KBM-7 (cell line): ENCODE results near the gene KLHL25.

ENCODE experiments used
- DNase-seq: peaks from one replicate; pipeline ENCODE4 v3.0.0-alpha.2; 2015
- in situ Hi-C: fragments of 300-500 bp; cut with MboI; formaldehyde crosslinking; loops from 2 replicates; pipeline ENCODE4 v1.14.3; 2020; ENCODE audit warnings: low sequenced_read_pairs, low pct_unique_long_range_greater_than_20kb, mixed read lengths

The KLHL25 gene

GRCh38 chr15:85730001-85730820, 64.5 kb downstream of the KLHL25 start:
- DNase-seq = peak; percentile 94
- in situ Hi-C loops = no loop called here

DNA sequence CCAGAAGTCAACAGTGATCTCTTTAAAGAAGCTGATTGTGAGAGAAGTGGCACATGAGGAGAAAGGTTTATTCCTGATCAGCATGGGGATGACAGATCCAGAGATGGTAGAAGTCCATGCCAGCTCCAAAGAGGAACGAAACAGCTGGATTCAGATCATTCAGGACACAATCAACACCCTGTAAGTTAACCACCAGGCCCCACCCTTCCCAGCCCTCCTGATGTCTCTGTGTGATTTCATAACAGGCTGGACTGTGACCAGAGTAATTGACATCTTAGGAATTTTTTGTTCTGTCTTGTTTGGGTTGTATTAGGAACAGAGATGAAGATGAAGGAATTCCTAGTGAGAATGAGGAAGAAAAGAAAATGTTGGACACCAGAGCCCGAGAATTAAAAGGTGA, 67.7 kb downstream of the KLHL25 start:
- in situ Hi-C loops = no loop called here
- no peak for DNase-seq

DNA sequence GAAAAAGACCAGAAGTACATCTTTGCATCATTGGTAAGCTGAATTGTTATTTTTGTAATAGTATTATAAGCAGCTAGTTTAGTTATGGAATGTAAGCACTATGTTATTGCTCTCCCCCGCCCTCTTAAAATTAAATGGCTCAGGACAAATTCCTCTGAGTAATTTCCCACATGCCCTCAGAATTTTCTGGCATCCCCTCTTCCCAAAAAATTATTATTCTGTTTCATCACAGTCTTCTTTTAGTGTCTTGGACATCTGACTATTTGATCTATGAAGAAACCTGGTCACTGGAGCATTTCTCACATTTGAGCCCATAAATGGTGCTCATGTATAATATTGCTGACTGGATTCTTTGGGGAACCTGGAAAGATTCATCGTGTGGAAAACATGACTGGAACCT, 68.3 kb downstream of the KLHL25 start:
- in situ Hi-C loops = no loop called here
- DNase-seq = no peak

- in situ Hi-C loops = no loop called here
- no peak for DNase-seq
These were observed 69.2 kb downstream of the KLHL25 start for GRCh38 chr15:85725564-85725963.

- no peak for DNase-seq
- in situ Hi-C loops = no loop called here
These were observed 69.7 kb downstream of the KLHL25 start for GRCh38 chr15:85725019-85725418.

DNA sequence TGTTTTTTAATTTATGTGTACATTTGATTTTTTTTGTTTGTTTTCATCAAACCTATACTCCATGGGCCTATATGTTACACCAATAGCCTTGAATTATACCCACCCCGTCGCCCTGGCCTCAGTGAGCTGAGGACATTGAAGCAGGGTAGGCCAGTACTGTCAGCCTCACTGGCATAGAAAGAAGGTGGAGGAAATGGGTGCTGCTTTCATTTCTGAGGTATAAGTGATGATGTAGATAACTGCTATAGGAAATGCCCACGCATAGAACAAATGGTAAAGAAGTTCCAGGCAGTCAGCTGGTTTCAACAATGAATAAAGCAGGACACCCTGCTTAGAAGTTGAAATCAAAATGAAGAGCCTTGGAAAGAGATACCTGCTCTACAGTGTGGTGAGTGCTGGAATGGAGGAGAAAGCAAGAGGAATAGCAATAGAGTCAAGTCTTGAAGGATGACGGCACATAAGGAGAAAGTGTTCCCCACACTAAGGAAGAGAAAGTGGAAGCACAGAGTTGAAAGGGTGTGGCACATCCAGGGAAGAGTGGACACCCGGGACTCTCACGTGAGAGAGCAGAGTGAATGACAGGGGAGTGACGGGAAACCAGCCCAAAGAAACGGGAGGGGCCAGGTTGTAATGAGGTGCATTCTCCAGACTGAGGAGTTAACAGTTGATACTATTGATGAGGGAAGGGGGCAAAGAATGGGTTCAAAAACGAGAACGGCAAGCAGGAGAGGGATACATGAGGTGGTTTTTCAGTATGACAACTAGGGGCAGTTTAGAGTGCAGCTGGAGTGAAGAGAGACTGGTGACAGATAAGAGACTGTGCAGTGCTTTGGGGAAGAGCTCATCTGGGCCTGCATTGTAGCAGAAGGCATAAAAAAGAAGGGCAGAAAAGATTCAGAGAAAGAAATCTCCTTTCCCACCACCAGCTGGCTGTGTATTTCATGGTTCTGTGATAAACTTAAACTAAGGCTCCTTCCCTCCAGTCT, 70.5 kb downstream of the KLHL25 start:
- in situ Hi-C loops = no loop called here
- no peak for DNase-seq

DNA sequence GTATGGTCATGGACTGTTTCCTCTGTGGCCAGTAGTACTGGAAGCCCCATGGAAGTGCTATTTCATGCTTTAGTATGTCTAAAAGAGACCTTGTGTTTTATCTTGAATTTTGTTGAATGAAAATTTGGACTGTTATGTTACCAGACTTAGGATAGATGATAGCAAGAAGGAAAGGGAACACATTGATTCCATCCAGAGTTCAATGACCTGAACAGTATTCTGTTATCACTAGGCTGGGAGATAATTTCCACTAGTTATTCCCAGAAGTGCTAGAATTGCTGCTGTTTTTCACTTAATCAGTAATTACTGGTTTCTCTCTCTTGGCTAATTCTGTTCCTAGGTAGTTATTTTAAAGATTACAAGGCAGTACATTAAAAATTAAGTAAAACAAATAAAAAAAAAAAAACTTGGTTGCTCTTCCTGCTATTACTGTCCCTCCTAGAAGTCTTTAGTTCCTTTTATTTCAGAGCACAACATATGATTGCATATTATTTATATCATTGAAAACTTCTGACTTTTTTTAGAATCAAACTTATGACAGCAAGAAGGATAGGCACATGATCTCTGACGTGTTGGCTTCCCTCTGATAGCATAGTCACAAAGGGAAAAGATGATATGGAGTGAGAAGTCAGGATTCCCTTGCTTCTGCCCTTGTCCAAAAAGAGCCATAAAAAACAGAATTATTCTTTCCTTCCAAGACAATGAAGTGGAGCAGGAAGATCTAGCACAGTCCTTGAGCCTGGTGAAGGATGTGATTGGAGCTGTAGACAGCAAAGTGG, 72.2 kb downstream of the KLHL25 start:
- DNase-seq = no peak
- in situ Hi-C loops = no loop called here

GRCh38 chr15:85718981-85719380, 75.7 kb downstream of the KLHL25 start:
- no peak for DNase-seq
- in situ Hi-C loops = no loop called here

DNA sequence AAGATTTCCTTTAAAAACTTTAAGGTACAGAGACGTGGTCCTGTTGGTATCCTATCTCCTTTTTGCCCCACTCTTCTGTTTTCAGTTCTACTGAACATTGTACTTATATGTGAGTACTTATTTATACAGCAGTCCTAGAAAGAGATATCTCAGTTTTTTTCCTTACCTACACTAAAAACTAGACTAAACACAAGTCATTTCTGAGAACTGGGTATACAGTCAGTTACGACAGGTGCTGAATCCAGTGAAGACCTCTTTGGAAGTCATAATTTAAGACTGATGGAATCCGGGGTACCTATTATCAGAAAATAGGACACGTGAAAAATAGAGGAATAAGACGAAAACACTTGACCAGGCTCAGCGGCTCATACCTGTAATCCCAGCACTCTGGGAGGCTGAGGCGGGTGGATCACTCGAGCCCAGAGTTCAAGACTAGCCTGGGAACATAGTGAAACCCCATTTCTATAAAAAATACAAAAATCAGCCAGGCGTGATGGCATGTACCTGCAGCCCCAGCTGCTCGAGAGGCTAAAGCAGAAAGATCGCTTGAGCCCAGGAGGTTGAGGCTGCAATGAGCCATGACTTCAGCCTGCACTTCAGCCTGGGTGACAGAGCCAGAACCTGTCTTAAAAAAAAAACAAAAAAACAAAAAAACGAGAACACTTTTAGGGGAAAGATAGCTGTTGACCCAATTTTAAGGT, 76.3 kb downstream of the KLHL25 start:
- DNase-seq = no peak
- in situ Hi-C loops = no loop called here

GRCh38 chr15:85717212-85717611, 77.5 kb downstream of the KLHL25 start:
- in situ Hi-C loops = no loop called here
- DNase-seq = no peak

DNA sequence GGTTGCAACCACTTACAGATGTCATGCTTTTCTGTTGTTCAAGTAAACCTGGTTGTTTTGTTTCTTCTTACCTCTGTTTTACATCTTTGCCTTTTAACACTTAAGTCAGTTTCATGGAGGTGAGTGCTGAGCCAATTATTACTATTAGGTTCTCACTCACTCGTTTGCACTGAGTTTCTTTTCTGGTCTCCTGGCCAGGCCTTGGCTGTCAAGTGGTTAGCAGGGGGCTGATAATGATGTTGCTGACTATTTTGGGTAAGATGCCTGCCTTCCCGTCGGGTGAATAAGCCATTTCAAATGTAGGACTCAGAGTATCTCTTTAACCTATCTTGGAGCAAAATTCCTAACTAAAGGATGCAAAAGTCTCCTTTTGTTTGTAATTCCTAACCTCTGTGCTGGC, 78.5 kb downstream of the KLHL25 start:
- in situ Hi-C loops = no loop called here

DNA sequence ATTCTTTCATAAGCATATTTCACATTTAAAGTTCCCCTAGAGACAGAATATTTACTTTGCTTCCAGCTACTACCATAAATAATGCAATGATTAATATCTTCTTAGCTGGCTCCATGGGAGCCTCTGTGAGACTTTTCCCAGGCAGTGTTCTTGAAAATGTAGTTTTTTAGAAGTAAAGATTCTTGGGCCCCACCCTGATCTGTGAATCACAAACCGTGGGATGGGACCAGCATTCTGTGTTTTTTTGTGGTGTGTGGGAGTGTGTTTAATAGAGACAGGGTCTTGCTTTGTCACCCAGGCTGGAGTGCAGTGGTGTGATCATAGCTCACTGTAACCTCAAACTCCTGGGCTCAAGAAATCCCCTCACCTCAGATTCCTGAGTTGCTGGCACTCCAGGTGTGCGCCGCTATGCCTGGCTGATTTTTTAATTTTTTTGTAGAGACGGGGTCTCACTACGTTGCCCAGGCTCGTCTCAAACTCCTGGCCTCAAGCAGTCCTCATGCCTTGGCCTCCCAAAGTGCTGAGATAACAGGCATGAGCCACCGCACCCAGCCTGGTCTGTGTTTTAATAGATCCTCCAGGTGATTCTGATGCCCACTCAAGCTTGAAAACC, 83.0 kb downstream of the KLHL25 start:
- no peak for DNase-seq
- in situ Hi-C loops = no loop called here

More for the DNA sequence above, 78.5 kb downstream of the KLHL25 start:
- DNase-seq = no peak

- in situ Hi-C loops = no loop called here
- no peak for DNase-seq
These were observed 84.3 kb downstream of the KLHL25 start for GRCh38 chr15:85710340-85710842.
